CD4-positive, alpha-beta T cell treated with Interleukin-1 beta for 1 hour (primary cell): ENCODE data around the gene NUAK2.

Experiments
- DNase-seq, 2 donors: peaks; one replicate each; pipeline ENCODE4 v3.0.0-alpha.2; 2020 to 2022

The NUAK2 gene

DNA sequence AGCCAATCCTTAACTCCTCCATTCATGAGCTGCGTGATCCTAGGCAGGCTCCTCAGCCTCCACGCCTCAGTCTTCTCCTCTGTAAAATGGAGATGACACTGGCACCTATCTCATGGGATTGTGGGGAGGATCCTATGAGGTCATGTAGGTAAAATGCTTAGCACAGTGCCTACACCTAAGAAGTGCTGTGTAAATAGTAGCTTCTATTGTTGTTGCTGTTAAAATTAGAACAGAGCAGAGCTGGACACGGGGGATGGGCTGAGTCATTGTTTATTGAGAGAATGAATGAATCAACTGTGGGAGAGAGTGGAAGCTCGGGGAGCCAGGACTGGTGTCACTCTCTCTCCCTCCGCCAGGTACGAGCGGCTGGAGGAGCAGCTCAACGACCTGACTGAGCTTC is 50.8 kb downstream of the NUAK2 start:
- DNase-seq, result no peak

DNA sequence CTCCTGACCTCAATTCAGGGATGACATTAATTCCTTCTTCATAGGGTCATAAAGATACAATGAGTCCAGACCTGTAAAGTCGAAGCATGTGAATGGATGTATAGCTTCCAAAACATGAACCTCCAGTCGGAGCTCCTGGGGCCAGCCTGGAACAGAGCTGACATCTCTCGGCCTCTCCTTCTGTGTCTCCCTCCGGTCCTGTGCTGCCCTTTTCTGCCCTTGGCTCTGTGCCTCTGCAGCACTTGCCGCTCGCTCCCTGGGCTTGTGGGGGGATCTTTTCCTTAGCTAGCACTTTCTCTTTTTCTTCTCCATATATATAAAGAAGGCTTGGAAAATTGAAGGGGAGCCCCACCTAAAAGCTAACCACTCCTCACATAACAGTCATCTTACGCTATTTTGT is 51.3 kb downstream of the NUAK2 start:
- DNase-seq, result no peak

DNA sequence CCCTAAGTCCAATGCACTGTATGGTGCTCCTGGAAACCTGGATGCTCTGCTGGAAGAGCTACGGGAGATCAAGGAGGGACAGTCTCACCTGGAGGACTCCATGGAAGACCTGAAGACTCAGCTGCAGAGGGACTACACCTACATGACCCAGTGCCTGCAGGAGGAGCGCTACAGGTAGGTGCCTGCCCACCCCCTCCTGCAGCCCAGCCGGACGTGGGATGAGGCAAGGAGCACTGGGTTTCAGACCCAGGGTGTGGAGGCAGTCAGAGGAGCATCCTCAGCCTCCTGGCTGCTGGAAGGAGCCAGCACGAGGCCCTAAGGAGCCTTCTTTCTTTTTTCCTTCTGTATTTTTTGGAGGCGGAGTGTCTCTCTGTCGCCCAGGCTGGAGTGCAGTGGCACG is 51.8 kb downstream of the NUAK2 start:
- DNase-seq, result no peak

DNA sequence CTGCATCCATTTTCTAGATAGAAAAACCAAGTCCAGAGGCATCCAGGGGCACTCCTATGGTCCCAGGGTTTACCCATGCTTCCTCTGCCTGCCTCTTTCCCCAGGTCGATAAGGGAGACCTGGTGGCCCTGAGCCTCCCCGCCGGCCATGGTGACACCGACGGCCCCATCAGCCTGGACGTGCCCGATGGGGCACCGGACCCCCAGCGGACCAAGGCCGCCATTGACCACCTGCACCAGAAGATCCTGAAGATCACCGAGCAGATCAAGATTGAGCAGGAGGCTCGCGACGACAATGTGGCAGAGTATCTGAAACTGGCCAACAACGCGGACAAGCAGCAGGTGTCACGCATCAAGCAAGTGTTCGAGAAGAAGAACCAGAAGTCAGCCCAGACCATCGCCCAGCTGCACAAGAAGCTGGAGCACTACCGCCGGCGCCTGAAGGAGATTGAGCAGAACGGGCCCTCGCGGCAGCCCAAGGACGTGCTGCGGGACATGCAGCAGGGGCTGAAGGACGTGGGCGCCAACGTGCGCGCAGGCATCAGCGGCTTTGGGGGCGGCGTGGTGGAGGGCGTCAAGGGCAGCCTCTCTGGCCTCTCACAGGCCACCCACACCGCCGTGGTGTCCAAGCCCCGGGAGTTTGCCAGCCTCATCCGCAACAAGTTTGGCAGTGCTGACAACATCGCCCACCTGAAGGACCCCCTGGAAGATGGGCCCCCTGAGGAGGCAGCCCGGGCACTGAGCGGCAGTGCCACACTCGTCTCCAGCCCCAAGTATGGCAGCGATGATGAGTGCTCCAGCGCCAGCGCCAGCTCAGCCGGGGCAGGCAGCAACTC is 52.5 kb downstream of the NUAK2 start:
- DNase-seq, result no peak

DNA sequence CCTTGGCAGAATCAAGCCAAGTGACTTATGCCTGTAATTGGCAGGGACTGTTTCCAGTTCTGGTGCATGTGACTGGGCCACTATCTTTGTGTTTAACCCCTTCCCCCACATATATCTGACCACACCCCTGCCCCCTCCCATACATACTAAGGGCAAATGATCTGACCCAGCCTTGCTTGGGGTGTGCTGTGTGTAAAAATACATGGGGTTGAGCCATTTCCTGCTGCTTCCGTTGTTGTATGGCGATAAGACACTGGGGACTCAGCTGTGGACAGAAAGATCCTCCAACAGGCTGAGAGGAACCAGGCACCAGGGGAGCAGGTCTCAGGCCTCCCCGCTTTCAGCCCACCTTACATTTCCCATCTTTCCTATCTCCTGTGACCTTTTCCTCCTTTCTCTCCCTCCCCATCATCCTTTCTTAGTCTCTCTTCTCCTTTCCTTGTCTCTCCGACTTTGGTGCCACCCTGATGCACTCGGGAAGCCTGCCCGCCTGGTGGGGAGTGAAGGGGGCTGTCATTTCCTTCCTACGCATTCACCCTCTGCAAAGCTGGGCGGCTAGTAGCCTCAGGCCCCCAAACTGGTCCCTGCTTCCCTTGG is 54.1 kb downstream of the NUAK2 start:
- no peak for DNase-seq

DNA sequence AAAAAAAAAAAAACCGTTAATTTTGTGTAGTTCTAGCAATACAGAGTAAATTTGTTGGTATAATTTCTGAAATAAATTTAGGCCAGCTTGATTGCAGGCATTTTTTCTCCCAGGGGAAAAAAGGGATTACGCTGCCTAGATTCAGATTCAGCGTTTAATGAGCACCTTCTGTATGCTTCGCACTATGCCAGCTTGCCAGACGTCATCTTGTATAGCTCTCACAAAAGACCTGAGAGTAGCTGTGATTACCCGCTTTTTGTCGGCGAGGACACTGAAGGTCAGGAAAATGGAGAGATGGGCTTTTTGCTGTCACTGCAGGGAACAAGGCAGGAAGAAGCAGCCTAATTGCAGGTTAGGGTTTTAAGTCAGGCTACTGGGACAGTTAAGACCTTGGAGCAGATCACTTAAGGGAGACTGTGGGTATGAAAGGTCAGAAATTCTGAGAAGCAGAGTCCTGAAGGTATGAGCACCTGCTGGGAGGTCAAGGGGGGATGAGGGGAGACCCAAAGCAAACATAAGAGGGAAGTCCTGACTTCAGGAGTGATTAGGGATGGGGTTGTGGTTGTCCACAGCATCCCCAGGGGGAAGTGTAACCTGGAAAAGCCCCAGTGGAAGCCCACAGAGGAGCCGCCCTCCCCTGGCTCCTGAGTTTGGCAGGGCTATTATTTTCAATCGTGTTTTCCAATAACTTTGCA is 54.8 kb downstream of the NUAK2 start:
- DNase-seq, result no peak

DNA sequence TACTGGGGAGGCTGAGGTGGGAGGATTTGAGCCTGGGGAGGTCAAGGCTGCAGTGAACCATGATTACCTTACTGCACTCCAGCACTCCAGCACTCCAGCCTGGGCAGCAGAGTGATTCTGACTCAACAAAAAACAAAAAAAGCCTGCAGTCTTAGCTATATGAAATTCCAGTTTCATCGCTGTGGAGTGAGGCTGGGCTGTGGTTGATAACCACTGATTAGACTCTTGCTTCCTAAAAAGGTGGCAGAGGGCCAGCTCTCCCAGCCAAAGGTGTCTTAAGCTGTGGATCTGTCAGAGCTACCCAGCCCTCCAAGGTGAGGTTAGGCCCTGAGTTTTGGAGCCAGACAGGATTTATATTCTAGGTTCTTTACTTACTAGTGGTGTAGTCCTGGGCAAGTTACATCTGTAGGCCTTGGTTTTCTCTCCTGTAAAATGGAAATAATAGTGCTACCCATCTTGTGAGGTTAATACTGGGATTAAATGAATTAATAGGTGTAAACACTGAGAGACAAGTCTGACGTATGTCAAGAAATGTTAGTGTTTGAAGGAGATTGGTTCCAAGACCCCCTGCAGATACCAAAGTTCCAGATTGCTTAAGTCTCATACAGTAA is 57.9 kb downstream of the NUAK2 start:
- DNase-seq, result no peak

DNA sequence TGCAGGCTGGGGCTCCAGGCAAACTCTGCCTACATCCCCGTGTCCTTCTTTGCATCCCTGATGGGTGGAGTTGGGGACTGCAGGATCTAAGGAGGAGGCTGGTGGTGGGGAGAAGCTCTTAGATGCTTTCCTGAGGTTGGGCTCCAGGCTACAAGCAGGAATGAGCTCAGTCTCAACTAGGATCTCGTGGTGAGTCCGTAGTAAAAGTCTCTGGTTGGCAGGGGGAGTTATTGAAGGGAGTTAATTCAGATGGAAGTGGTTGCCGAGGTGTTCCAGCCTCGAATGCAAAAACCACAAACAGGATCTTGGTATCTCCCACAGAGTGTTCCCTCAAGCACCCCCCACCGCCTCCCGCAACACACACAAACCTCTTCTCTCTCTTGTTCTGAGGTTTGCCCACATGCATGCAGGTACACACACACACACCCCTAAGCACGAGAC is 58.8 kb downstream of the NUAK2 start:
- DNase-seq, result no peak

DNA sequence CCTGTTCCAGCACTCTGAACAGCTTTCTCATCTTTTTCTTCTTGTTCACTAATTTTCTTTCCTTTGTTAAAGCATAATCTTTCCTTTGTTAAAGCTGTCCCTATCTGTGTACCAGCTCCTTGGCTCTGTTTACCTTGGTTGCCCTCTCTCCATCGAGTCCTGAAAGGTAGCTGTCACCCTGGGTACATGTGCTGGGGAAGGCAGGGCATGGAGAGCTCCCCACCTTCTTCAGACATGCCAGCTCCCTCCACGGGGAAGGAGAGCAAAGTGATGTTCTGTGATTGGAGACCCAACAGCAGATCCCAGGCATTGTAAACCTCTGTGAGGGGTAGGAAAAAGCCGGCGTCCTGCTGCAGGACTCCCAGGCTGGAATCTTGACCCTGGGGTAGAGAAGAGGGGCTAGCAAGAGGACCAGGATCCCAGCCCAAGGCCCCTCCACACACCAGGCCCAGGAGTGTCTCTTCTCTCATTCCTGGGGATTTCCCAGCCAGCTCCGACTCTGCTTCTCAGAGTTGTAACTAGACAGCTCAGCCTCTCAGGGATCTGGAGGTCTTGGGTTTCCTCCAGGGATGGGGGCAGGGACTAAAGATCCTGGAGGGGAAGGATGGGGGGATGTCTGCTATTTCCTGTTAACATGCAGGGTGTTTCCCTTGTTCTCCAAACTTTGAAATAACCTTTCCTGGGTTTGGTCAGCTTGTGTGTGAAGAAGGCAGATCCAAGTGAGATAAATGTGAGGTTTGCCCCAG is 59.4 kb downstream of the NUAK2 start:
- no peak for DNase-seq

DNA sequence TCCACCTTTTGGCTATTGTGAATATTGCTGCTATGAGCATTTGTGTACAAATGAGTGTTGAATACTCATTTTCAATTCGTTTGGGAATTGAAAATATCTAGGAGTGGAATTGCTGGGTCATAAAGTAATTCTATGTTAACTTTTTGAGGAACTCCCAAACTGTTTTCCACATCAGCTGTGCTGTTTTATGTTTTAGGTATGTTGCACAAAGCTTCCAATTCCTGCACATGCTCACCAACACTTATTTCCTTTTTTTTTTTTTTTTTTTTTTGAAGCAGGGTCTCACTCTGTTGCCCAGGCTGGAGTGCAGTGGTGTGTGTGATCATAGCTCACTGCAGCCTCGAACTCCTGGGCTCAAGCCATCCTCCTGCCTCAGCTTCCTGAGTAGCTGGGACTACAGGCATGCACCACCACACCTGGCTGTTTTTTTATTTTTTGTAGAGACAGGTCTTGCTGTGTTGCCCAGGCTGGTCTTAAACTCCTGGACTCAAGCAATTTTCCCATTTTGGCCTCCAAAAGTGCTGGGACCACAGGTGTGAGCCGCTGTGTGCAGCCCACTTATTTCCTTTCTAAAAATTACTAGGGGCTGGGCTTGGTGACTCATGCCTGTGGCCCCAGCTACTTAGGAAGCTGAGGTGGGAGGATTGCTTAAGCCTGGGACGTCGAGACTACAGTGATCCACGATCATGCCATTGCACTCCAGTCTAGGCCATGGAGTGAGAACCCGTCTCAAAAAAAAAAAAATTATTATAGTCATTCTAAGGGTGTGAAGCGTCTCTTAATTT is 60.4 kb downstream of the NUAK2 start:
- no peak for DNase-seq

DNA sequence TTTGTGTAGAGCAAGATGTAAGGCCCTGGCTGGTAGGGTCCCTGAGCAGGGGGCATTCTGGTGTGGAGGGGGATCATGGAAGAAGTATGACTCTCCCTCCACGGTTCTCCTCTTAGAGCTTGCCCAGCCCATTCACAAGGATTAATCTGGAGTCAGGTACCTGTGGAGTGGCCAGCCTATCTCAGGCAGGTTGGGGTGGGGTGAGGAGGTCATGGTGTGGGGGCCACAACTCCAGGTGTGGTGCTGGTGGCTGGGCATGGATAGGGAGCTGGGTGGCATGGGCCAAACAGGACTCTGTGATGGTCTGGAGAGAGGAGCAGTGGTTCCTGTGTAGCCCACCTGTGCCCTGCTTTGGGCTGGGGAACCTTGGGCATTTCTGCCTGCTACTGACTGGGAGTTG is 61.5 kb downstream of the NUAK2 start:
- DNase-seq, result no peak

DNA sequence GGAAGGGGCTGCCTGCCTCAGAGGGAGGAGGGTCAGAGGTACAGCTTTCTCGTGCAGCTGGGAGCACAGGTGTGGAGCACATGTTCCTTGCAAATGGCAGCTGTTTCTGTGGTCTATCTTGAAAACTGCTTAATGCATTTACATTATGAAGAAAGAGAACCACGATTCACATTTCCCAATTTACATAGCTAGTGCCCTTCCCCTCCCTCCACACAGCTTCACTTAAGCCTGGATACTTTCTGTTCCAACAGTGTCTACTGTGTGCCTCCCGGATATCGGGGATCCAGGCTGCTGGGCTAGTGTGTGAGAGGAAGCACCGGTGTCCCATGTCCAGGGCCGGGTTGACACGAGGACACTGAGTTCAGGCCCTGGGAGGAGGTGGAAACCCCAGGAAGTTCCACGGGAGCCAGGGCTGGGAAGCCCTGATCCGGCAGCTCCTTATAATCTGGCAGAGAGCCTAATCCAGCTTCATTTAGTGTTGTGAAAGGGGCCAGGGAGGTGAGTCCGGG is 62.2 kb downstream of the NUAK2 start:
- no peak for DNase-seq

DNA sequence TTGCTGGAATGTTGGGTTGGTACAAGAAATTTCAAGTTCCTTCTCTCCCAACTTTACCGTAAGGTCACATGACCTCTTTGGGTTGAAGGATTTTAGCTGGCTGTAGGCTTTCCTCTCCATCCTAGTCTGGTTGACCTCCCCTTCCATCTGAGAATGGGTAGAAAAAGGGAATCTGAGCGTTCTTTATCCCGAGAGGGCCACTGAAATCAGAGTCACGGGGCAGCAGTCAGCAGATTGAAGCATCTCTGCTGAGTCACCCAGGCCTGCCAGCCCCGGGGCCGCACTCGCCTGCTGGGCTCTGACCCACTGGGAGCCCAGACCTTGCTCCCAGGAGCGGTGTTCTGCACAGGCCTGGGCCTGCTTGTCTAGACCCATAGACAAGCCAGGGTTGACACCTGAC is 62.8 kb downstream of the NUAK2 start:
- DNase-seq, result no peak

DNA sequence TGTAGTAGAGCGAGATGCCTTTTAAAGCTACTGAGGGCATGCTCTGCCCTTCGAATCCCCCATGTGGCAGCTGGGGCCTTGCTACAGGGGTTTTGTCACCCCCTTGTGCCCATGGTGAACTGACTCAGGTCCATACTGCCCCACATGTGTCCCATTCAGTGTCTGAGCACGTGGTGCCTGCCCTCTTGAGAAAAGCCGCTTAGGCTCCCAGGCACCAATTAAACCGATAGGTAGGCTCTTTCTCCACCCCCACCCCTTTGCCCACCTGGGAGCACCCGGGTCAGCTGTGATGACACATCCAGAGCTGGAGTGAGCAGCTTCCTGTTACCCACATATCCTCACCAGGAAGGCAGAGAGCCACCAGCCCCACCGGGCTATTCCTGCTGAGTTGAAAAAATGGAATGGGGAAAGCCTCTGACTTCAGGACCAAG is 63.3 kb downstream of the NUAK2 start:
- DNase-seq, result no peak

DNA sequence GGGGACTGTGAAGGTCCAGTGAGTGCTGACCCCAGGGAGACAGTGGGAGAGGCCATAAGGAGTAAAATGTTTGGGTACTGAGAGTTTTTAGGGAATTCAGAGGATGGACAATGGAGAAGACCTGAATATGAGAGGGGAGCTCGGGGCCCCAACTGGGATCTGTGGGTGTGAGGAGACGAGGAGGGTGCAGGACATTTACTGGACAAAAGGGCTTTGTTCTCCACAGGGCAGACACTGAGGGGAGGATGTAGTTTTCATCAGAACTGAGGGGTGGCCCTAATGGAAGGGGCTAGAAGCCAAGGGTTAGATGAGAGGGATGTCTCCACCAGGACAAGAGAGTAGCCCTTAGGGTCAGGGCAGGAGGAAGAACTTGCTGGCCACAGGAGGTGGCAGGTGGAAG is 63.8 kb downstream of the NUAK2 start:
- DNase-seq, result no peak

DNA sequence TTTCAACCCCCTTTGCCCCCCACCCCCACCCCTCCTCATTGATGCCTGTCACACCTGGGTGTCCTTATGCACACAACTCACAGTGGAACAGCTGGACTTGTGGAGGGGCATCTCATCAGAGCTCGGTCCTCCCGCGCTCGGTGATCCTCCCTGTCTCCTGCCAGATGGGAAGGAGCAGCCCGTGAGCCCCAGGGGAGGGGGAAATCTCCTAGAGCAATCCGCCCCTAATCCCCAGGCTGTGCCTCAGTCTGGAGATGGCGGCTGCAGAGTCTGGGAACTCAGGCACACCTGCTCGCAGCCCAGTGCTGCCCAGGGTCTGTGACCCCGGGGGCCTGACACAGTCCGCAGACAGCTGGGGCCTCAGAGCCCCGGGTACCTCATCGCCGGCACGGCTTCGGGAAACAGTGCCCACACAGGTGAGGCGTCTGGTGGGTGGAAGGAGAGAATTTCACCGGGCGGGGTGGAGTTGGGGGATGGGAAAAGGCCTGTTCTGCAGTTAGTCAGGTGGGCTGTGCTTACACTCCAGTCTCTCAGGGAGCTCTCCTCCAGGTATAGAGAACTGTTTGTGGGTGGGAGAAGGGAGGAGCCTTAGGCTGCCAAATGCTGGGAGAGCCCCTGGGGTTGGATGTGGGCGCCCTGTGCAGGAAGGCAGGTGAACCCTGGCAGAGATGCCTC is 64.5 kb downstream of the NUAK2 start:
- DNase-seq, result no peak

DNA sequence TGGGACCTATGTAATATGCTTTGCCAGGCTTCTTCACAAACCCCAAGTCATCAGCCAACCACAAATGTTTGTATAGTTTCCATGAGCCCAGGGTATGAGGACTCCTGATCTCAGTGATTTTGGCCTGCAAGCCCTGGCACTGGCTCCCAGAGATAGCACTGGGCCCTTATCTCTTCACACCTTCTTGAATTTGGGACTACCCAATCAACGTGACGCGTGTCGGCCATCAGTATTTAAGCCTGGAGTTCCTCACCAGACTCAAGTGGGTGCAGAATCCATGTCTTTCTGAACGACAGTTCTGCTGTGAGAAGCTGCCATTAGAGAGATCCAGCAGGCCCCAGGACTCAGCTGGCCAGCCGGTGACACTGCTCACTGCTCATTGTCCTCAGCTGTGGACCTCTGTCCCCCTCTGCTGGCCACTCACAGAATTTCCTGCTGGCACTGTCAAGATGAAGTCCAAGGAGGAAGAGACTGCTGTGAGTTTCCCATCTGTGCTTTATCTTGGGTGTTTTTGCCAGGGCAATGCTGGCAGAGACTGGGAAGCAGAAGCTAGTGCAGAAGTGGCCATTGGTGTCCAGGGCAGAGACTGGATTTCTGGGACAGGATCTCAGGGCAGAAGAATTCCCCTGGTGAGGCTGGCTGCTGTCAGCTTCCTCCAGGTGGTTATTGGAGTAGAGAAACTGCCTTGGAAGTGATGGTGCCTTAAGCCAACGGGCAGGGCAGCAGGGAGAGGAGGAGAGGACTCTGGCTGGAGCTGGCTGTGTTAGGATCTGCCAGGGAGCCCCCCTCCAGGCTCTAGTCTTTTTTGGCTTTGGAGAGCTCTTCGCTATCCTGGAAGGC is 65.4 kb downstream of the NUAK2 start:
- peak; percentile 83 to 85 for DNase-seq
